ENCODE data around the gene DUX4. TPM values are rescaled to one million over a fixed set of nuclear protein-coding genes. Genes with fewer than 3 reads are reported as not detected.

Gene DUX4
- not detected in 2 replicates for total RNA-seq

GRCh38 chr4:190173428-190173827, at the start of gene DUX4:
Gene DUX4 (plus strand): TSS chr4:190173774. CDS start chr4:190173774, 0 bp downstream.

Other genes with a start within 250 kb of the DUX4 start
- 21.6 and 24.1 TPM in 2 replicates for gene FRG1, start 232.9 kb upstream of the DUX4 start, total RNA-seq
- under 0.01 TPM in 1 of 2 replicates, not detected in the other for gene FRG2, start 146.5 kb upstream of the DUX4 start, total RNA-seq
- not detected in 2 replicates for gene DBET, start 109.3 kb upstream of the DUX4 start, total RNA-seq

All from bladder microvascular endothelial cell (primary cell).